H1 (cell line): ENCODE results near the gene TMEM245. TPM values are rescaled to one million over a fixed set of nuclear protein-coding genes. Genes with fewer than 3 reads are reported as not detected.

Source experiments
- CTCF ChIA-PET: fragments of 300-600 bp; sonication (Branson Sonifier 250); formaldehyde crosslinking; loops from one replicate; lab custom pipeline; 2021; ENCODE audit not compliant: partially characterized antibody; lab: Charles Lee
- POLR2A ChIA-PET: fragments of 300-600 bp; sonication (Branson Sonifier 250); formaldehyde crosslinking; loops from one replicate; lab custom pipeline; 2021; ENCODE audit warnings: inconsistent platforms; ENCODE audit not compliant: partially characterized antibody; lab: Charles Lee
- DNase-seq, 2 experiments: peaks; one replicate each; pipeline versions ENCODE4 v3.0.0 to v3.0.0-alpha.2; 2010 to 2022; ENCODE audit warnings: low spot score in 2 of 2, low read depth in 1 of 2, mixed read lengths in 1 of 2
- FAIRE-seq: peaks from 2 replicates; lab custom pipeline; 2011; peaks lifted over from hg19 to GRCh38; lab: Jason Lieb, UNC
- H2AFZ ChIP-seq: 2 replicates; pipeline ENCODE4 v1.8.1; 2012; ENCODE audit warnings: low read length, inconsistent platforms
- H2AK5ac ChIP-seq: 2 replicates; pipeline ENCODE4 v1.6.1; 2013; ENCODE audit warnings: low read depth, low read length
- H2BK120ac ChIP-seq: replicated peaks from 2 replicates; pipeline ENCODE3; 2013; ENCODE audit warnings: low read depth, low read length, inconsistent platforms
- H2BK12ac ChIP-seq: 2 replicates; pipeline ENCODE4 v1.6.1; 2013; ENCODE audit warnings: low read depth, low read length
- H2BK15ac ChIP-seq: 2 replicates; pipeline ENCODE4 v1.6.1; 2013; ENCODE audit warnings: low read length
- H2BK20ac ChIP-seq: 2 replicates; pipeline ENCODE4 v1.6.1; 2013; ENCODE audit warnings: low read length
- H2BK5ac ChIP-seq: 2 replicates; pipeline ENCODE4 v1.6.1; 2013; ENCODE audit warnings: low read depth, low read length
- H3K14ac ChIP-seq: 2 replicates; pipeline ENCODE4 v1.6.1; 2013; ENCODE audit warnings: inconsistent platforms; ENCODE audit not compliant: insufficient read length
- H3K18ac ChIP-seq: 2 replicates; pipeline ENCODE4 v1.6.1; 2013; ENCODE audit warnings: low read length; ENCODE audit errors: extremely low read depth
- H3K23ac ChIP-seq: 2 replicates; pipeline ENCODE4 v1.6.1; 2013; ENCODE audit warnings: inconsistent platforms; ENCODE audit not compliant: insufficient read length
- H3K23me2 ChIP-seq: 2 replicates; pipeline ENCODE4 v1.6.1; 2013; ENCODE audit warnings: low read depth, low read length
- H3K27ac ChIP-seq: 2 replicates; pipeline ENCODE4 v1.6.1; 2011; ENCODE audit warnings: low read depth, low read length, inconsistent platforms
- H3K27me3 ChIP-seq, 4 experiments: replicated peaks in 1 of 4; 1 replicate in 1 of 4; 2 replicates in 3 of 4; pipeline versions ENCODE4 v1.6.1 to v1.8.1; 2011 to 2013; ENCODE audit warnings: low read length in 3 of 4, mild to moderate bottlenecking in 3 of 4, inconsistent platforms in 2 of 4, mixed read lengths in 2 of 4, moderate library complexity in 1 of 4; ENCODE audit not compliant: control insufficient read depth in 3 of 4, insufficient read depth in 3 of 4; ENCODE audit errors: extremely low read depth in 1 of 4
- H3K36me3 ChIP-seq, 4 experiments: 2 replicates each; pipeline versions ENCODE4 v1.6.1 to v1.8.1; 2011 to 2013; ENCODE audit warnings: mild to moderate bottlenecking in 4 of 4, low read length in 3 of 4, moderate library complexity in 2 of 4, control low read depth in 1 of 4, inconsistent platforms in 1 of 4; ENCODE audit not compliant: insufficient read depth in 4 of 4, control insufficient read depth in 2 of 4
- H3K4ac ChIP-seq: replicated peaks from 2 replicates; pipeline ENCODE3; 2013; ENCODE audit warnings: low read length, low read depth, mixed read lengths, inconsistent platforms; ENCODE audit not compliant: insufficient read length
- H3K4me1 ChIP-seq, 4 experiments: replicated peaks in 1 of 4; 1 replicate in 1 of 4; 2 replicates in 3 of 4; pipeline versions ENCODE4 v1.6.1 to v1.8.1; 2011 to 2013; ENCODE audit warnings: low read length in 3 of 4, inconsistent platforms in 2 of 4, mixed read lengths in 1 of 4; ENCODE audit not compliant: insufficient read depth in 4 of 4, control insufficient read depth in 3 of 4
- H3K4me2 ChIP-seq, 2 experiments: 2 replicates each; pipeline versions ENCODE4 v1.6.1 to v1.8.1; 2011 to 2013; ENCODE audit warnings: low read depth in 2 of 2, low read length in 2 of 2, control low read depth in 1 of 2, inconsistent platforms in 1 of 2, mild to moderate bottlenecking in 1 of 2; ENCODE audit not compliant: insufficient read depth in 1 of 2
- H3K4me3 ChIP-seq, 4 experiments: fragments of 200-600, 300-600 bp in 1 of 4; sonication (generic), shearing (Covaris generic), sonication (Bioruptor Twin) in 1 of 4; 2 replicates each; pipeline versions ENCODE4 v1.5.1 to v1.8.1; 2011 to 2016; ENCODE audit warnings: low read length in 4 of 4, low read depth in 3 of 4, control low read depth in 2 of 4, inconsistent platforms in 2 of 4, mild to moderate bottlenecking in 2 of 4, mixed read lengths in 1 of 4, moderate library complexity in 1 of 4; ENCODE audit not compliant: insufficient read depth in 2 of 4; ENCODE audit errors: extremely low read depth in 1 of 4
- H3K56ac ChIP-seq: replicated peaks from 2 replicates; pipeline ENCODE3; 2013; ENCODE audit warnings: low read depth, mild to moderate bottlenecking, mixed read lengths, low read length, inconsistent platforms; ENCODE audit not compliant: insufficient read length
- H3K79me1 ChIP-seq: 2 replicates; pipeline ENCODE4 v1.6.1; 2013; ENCODE audit warnings: low read depth, low read length, control low read depth
- H3K79me2 ChIP-seq, 2 experiments: 2 replicates each; pipeline versions ENCODE4 v1.6.1 to v1.8.1; 2012 to 2013; ENCODE audit warnings: low read length in 2 of 2, mild to moderate bottlenecking in 2 of 2, inconsistent platforms in 1 of 2; ENCODE audit not compliant: insufficient read depth in 2 of 2, control insufficient read depth in 1 of 2
- H3K9ac ChIP-seq, 4 experiments: replicated peaks in 1 of 4; 1 replicate in 1 of 4; 2 replicates in 3 of 4; pipeline versions ENCODE4 v1.6.1 to v1.8.1; 2011 to 2013; ENCODE audit warnings: low read depth in 3 of 4, low read length in 3 of 4, control low read depth in 2 of 4, mild to moderate bottlenecking in 2 of 4, moderate library complexity in 2 of 4, inconsistent platforms in 1 of 4; ENCODE audit errors: extremely low read depth in 1 of 4
- H3K9me3 ChIP-seq, 2 experiments: 2 replicates each; pipeline versions ENCODE4 v1.6.1 to v1.8.1; 2012 to 2013; ENCODE audit warnings: mild to moderate bottlenecking in 2 of 2, moderate library complexity in 2 of 2, control low read depth in 1 of 2, inconsistent platforms in 1 of 2, low read depth in 1 of 2, low read length in 1 of 2, mixed read lengths in 1 of 2; ENCODE audit not compliant: insufficient read depth in 2 of 2
- H4K20me1 ChIP-seq, 2 experiments: replicated peaks in 1 of 2; 2 replicates each; pipeline versions ENCODE3 to v1.8.1; 2011 to 2013; ENCODE audit warnings: inconsistent platforms in 2 of 2, low read length in 2 of 2, mild to moderate bottlenecking in 1 of 2; ENCODE audit not compliant: insufficient read depth in 2 of 2, control insufficient read depth in 1 of 2
- H4K5ac ChIP-seq: 2 replicates; pipeline ENCODE4 v1.6.1; 2013; ENCODE audit warnings: low read length, low read depth, mixed read lengths, inconsistent platforms; ENCODE audit not compliant: insufficient read length
- H4K8ac ChIP-seq: 2 replicates; pipeline ENCODE4 v1.8.0; 2013; ENCODE audit warnings: mild to moderate bottlenecking, moderate library complexity, low read length, inconsistent platforms; ENCODE audit not compliant: insufficient read depth; ENCODE audit errors: extremely low read depth
- H4K91ac ChIP-seq: replicated peaks from 2 replicates; pipeline ENCODE3; 2013; ENCODE audit warnings: low read length, mixed read lengths, inconsistent platforms; ENCODE audit not compliant: insufficient read length
- EZH2 ChIP-seq: fragments of 200-600 bp; sonication (generic); IDR thresholded peaks from 2 replicates; pipeline ENCODE4 v1.7.1; 2012; ENCODE audit warnings: low read depth, mild to moderate bottlenecking, moderate library complexity, low read length, inconsistent platforms; ENCODE audit not compliant: severe bottlenecking
- FOSL1 ChIP-seq: IDR thresholded peaks from 2 replicates; pipeline ENCODE4 v1.6.1; 2011; ENCODE audit warnings: mild to moderate bottlenecking, low read depth, low read length, moderate library complexity; ENCODE audit not compliant: insufficient read depth
- POU5F1 ChIP-seq: IDR thresholded peaks from 2 replicates; pipeline ENCODE4 v1.6.1; 2011; ENCODE audit warnings: low read depth, mild to moderate bottlenecking, low read length, moderate library complexity
- TEAD4 ChIP-seq: IDR thresholded peaks from 2 replicates; pipeline ENCODE4 v1.6.1; 2012; ENCODE audit warnings: low read depth, low read length, inconsistent platforms, mixed read lengths
- WGBS, 2 experiments: shearing (Covaris generic) in 1 of 2; methylation state at CpG; one replicate each; pipeline versions ENCODE4 v1.1.6 to v1.1.7; 2013 to 2015; ENCODE audit warnings: low lambda C conversion rate in 2 of 2, mixed read lengths in 2 of 2, inconsistent platforms in 1 of 2, low coverage in 1 of 2, missing lambda C conversion rate in 1 of 2; ENCODE audit not compliant: insufficient replicate concordance in 2 of 2, insufficient coverage in 1 of 2, insufficient read length in 1 of 2; ENCODE audit errors: extremely low coverage in 1 of 2, missing lambda C conversion rate in 1 of 2; 5-methylcytosine and 5-hydroxymethylcytosine counted together
- polyA plus RNA-seq, 7 experiments: library from polyadenylated mRNA; depleted of rRNA in 3 of 7; stranded (reverse) in 5 of 7; unstranded in 2 of 7; fragments of >200 nt in 5 of 7; fragments of 200-250 nt in 2 of 7; gene quantifications; 1 replicate in 5 of 7; 2 replicates in 1 of 7; 4 replicates in 1 of 7; pipeline versions ENCODE4 v1.2.1 to v1.2.3, GENCODE V29; 2011 to 2013; ENCODE audit warnings: missing spikeins in 2 of 7, mixed read lengths in 2 of 7
- total RNA-seq: library from RNA; stranded (reverse); fragmentation: NEBNext Ultra II Directional; extraction: Animal tissue kit (Norgen Biotek cat#: 25700); gene quantifications from 2 replicates; pipeline ENCODE4 v1.2.1, GENCODE V29; 2021

The TMEM245 gene
- total and polyA plus RNA-seq, 2 of the 8 experiments (the other 6 are each of a cell fraction or from before 2014, with no cell fraction given): 44.3 to 45.8 TPM

DNA sequence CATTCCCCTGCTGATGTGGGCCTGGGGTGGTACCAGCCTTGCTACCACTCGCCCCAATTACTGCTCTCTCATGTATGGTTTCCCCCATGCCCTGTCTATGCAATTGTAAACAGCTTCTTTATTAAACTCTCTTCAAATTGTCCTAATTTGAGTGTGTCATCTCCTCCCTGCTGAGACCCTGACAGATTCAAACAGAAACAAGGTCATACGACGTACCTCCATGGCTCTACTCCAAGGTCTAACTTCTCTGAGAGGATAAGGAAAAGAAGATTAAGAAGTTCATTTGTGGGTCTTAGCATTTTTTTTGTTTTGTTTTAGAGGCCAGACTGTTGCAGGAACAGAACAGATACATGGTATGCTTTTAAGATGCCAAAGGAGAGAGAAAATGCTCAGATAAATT, 147.6 kb downstream of the TMEM245 start:
- H4K91ac ChIP-seq: no peak overlapping the region
- no peaks in the 10 kb centered on the region for H3K4me1 ChIP-seq
- H2AFZ ChIP-seq: no peak overlapping the region
- H4K8ac ChIP-seq: no peak overlapping the region
- FAIRE-seq (no peak), DNase-seq (no peak)
- H2AK5ac ChIP-seq: no peak overlapping the region
- H3K4me2 ChIP-seq: no peak overlapping the region
- no peak overlapping the region for H2BK15ac ChIP-seq
- no peak overlapping the region for H2BK120ac ChIP-seq
- H3K4ac ChIP-seq: no peak overlapping the region
- no peak for TF ChIP-seq EZH2
- TF ChIP-seq TEAD4: no peak
- TF ChIP-seq POU5F1: no peak
- no peak for TF ChIP-seq FOSL1
- no peak overlapping the region for H2BK20ac ChIP-seq
- no peaks in the 10 kb centered on the region for H3K79me1 ChIP-seq
- no peaks in the 10 kb centered on the region for H3K23me2 ChIP-seq
- H3K4me3 ChIP-seq: no peak overlapping the region
- H2BK12ac ChIP-seq: no peak overlapping the region
- no peaks in the 10 kb centered on the region for H3K79me2 ChIP-seq
- H4K20me1 ChIP-seq: no peaks in the 10 kb centered on the region
- H3K27ac ChIP-seq: no peak overlapping the region
- no peak overlapping the region for H3K18ac ChIP-seq
- peaks cover 0 to 16% (median 7%) of the 10 kb centered on the region in 4 experiments; a peak in 6 of 8 replicates for H3K36me3 ChIP-seq
- no peak overlapping the region for H3K23ac ChIP-seq
- H3K9ac ChIP-seq: no peak overlapping the region
- no peak overlapping the region for H2BK5ac ChIP-seq
- H3K14ac ChIP-seq: no peak overlapping the region
- H4K5ac ChIP-seq: no peak overlapping the region
- no peaks in the 10 kb centered on the region for H3K27me3 ChIP-seq
- no peak overlapping the region for H3K56ac ChIP-seq
- ChIA-PET CTCF (interaction anchor here (0.6 kb wide), 1 partner anchor 27 kb away, joined by 4 read pairs; no protein-coding TSS in a partner anchor), POLR2A (no interaction called here)
- 0 out of 4 replicates have a peak, but pooled peaks cover 0 to 2% of the 10 kb centered on the region in 2 experiments for H3K9me3 ChIP-seq
- WGBS, 2 experiments: 97% methylated on average over 3 of the region's 3 CpGs; no CpG with 5 or more reads in 1 of the 2 experiments
